HEK293T (cell line): ENCODE data around the gene BMERB1.

Experiments
- ARNT ChIP-seq: fragments of 450-650 bp; IDR thresholded peaks from 2 replicates; pipeline ENCODE4 v1.6.1; 2017; ENCODE audit warnings: mild to moderate bottlenecking
- FOXA1 ChIP-seq: fragments of 450-650 bp; IDR thresholded peaks from 2 replicates; pipeline ENCODE4 v1.6.1; 2016; ENCODE audit warnings: mild to moderate bottlenecking
- FOXK2 ChIP-seq: fragments of 450-650 bp; IDR thresholded peaks from 2 replicates; pipeline ENCODE4 v1.6.1; 2016; ENCODE audit warnings: mild to moderate bottlenecking
- FOXM1 ChIP-seq: fragments of 450-650 bp; IDR thresholded peaks from 2 replicates; pipeline ENCODE4 v1.6.1; 2017; ENCODE audit warnings: mild to moderate bottlenecking, borderline replicate concordance
- HDGF ChIP-seq: fragments of 450-650 bp; IDR thresholded peaks from 2 replicates; pipeline ENCODE4 v1.6.1; 2017; ENCODE audit warnings: antibody characterized with exemption, borderline replicate concordance
- LEF1 ChIP-seq: fragments of 450-650 bp; IDR thresholded peaks from 2 replicates; pipeline ENCODE4 v1.6.1; 2017; ENCODE audit warnings: mild to moderate bottlenecking, borderline replicate concordance
- SP1 ChIP-seq: fragments of 450-650 bp; IDR thresholded peaks from 2 replicates; pipeline ENCODE4 v1.6.1; 2017
- SUZ12 ChIP-seq: fragments of 450-650 bp; IDR thresholded peaks from 2 replicates; pipeline ENCODE4 v1.6.1; 2016; ENCODE audit warnings: mild to moderate bottlenecking
- TARDBP ChIP-seq: fragments of 450-650 bp; IDR thresholded peaks from 2 replicates; pipeline ENCODE4 v1.6.1; 2016
- ZNF384 ChIP-seq: fragments of 450-650 bp; IDR thresholded peaks from 2 replicates; pipeline ENCODE4 v1.6.1; 2016

DNA sequence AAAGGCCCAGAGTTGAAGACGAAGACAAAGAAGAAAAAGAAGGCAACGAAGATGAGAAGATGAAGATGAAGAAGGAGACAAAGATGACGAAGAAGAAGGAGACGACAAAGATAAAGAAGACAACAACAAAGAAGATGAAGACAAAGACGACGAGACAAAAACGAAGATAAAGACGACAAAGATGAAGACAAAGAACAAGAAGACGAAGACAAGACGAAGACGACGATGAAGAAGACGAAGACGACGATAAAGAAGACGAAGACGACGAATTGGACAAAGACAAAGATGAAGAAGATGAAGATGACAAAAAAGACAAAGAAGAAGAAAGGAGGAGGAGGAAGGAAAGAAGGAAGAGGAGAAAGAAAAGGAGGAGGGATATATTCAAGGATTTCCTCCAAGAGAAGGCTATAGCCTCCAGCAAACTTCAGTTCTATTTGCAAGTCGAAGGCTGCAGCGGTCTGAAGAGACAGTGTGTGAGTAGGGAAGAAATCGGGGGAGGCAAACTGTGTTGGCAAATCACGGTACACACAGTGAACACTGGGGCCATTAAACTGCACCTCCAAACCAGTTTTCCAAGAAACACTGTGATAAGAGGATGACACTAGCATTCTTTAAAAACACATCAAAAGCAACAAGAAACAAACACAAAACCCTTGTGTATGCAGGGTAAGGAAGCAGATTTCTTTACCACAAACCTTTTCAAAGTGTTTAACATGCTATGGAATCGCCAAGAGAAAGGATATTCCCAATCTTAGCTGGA is 168.1 kb downstream of the BMERB1 start:
- TF ChIP-seq SP1 (no peak), ZNF384 (no peak), FOXM1 (no peak), TARDBP (no peak), LEF1 (no peak), FOXK2 (no peak), FOXA1 (no peak), HDGF (no peak), ARNT (no peak), SUZ12 (no peak)
